ENCODE data around the gene KRTAP10-12.
A peak's percentile ranks its signal among the peaks of the same experiment; 100 is the strongest.
"Not testable (repeated sequence)": the region's sequence is repeated elsewhere in the genome, so short reads cannot be mapped to it uniquely, and the experiment has no call there.

KRTAP10-12 gene

GRCh38 chr21:44697172-44697810, at the start of gene KRTAP10-12:
Gene KRTAP10-12 (plus strand): TSS chr21:44697172. CDS start chr21:44697202, 30 bp downstream.
- not testable (repeated sequence) for H3K27me3 ChIP-seq (ENCODE audit: control insufficient read depth, insufficient read depth, low read length); H3K27ac ChIP-seq (ENCODE audit: low read depth, low read length); H3K36me3 ChIP-seq (ENCODE audit: control insufficient read depth, insufficient read depth, low read length)
- H3K9me3 ChIP-seq (ENCODE audit: control insufficient read depth, insufficient read depth, low read depth, low read length): peaks cover 13% of the 10 kb centered on the region; the same call in 1 of the 2 replicates
- peaks cover 56% of the 10 kb centered on the region for H3K4me1 ChIP-seq (ENCODE audit: control insufficient read depth, insufficient read depth, low read length)
- H3K4me3 ChIP-seq (ENCODE audit: low read depth, low read length): peak within 1 kb of the TSS; percentile 43
- H3K9ac ChIP-seq (ENCODE audit: low read length): peak within 1 kb of the TSS; percentile 25

- H3K9ac ChIP-seq (ENCODE audit: low read length): no peak overlapping the region
- H3K4me1 ChIP-seq (ENCODE audit: control insufficient read depth, insufficient read depth, low read length): peaks cover 9% of the 10 kb centered on the region
- H3K27ac ChIP-seq (ENCODE audit: low read depth, low read length): no peak overlapping the region
- no peaks in the 10 kb centered on the region for H3K36me3 ChIP-seq (ENCODE audit: control insufficient read depth, insufficient read depth, low read length)
- no peak overlapping the region for H3K4me3 ChIP-seq (ENCODE audit: low read depth, low read length)
- peaks cover 16% of the 10 kb centered on the region for H3K9me3 ChIP-seq (ENCODE audit: control insufficient read depth, insufficient read depth, low read depth, low read length)
- H3K27me3 ChIP-seq (ENCODE audit: control insufficient read depth, insufficient read depth, low read length): no peaks in the 10 kb centered on the region
Observed at GRCh38 chr21:44647222-44647552, 49.8 kb upstream of the KRTAP10-12 start.

GRCh38 chr21:44648557-44649311, 48.2 kb upstream of the KRTAP10-12 start:
- Histone ChIP-seq H3K27me3 (ENCODE audit: control insufficient read depth, insufficient read depth, low read length) (no peaks in the 10 kb centered on the region), H3K9ac (ENCODE audit: low read length) (no peak overlapping the region), H3K36me3 (ENCODE audit: control insufficient read depth, insufficient read depth, low read length) (no peaks in the 10 kb centered on the region), H3K4me1 (ENCODE audit: control insufficient read depth, insufficient read depth, low read length) (peaks cover 9% of the 10 kb centered on the region), H3K27ac (ENCODE audit: low read depth, low read length) (no peak overlapping the region), H3K9me3 (ENCODE audit: control insufficient read depth, insufficient read depth, low read depth, low read length) (peaks cover 11% of the 10 kb centered on the region), H3K4me3 (ENCODE audit: low read depth, low read length) (no peak overlapping the region)

GRCh38 chr21:44649521-44650100, 47.4 kb upstream of the KRTAP10-12 start:
- Histone ChIP-seq H3K36me3 (ENCODE audit: control insufficient read depth, insufficient read depth, low read length) (no peaks in the 10 kb centered on the region), H3K27me3 (ENCODE audit: control insufficient read depth, insufficient read depth, low read length) (no peaks in the 10 kb centered on the region), H3K9me3 (ENCODE audit: control insufficient read depth, insufficient read depth, low read depth, low read length) (peaks cover 5% of the 10 kb centered on the region; the same call in 1 of the 2 replicates), H3K27ac (ENCODE audit: low read depth, low read length) (no peak overlapping the region), H3K4me3 (ENCODE audit: low read depth, low read length) (no peak overlapping the region), H3K9ac (ENCODE audit: low read length) (no peak overlapping the region), H3K4me1 (ENCODE audit: control insufficient read depth, insufficient read depth, low read length) (peaks cover 9% of the 10 kb centered on the region)

GRCh38 chr21:44650265-44650972, 46.6 kb upstream of the KRTAP10-12 start:
- H3K27me3 ChIP-seq (ENCODE audit: control insufficient read depth, insufficient read depth, low read length): no peaks in the 10 kb centered on the region
- no peaks in the 10 kb centered on the region for H3K36me3 ChIP-seq (ENCODE audit: control insufficient read depth, insufficient read depth, low read length)
- H3K9me3 ChIP-seq (ENCODE audit: control insufficient read depth, insufficient read depth, low read depth, low read length): peaks cover under 1% of the 10 kb centered on the region; the same call in 1 of the 2 replicates
- no peak overlapping the region for H3K4me3 ChIP-seq (ENCODE audit: low read depth, low read length)
- H3K4me1 ChIP-seq (ENCODE audit: control insufficient read depth, insufficient read depth, low read length): peaks cover 9% of the 10 kb centered on the region
- no peak overlapping the region for H3K9ac ChIP-seq (ENCODE audit: low read length)
- no peak overlapping the region for H3K27ac ChIP-seq (ENCODE audit: low read depth, low read length)

- Histone ChIP-seq H3K9me3 (ENCODE audit: control insufficient read depth, insufficient read depth, low read depth, low read length) (no peaks in the 10 kb centered on the region), H3K4me1 (ENCODE audit: control insufficient read depth, insufficient read depth, low read length) (peaks cover 9% of the 10 kb centered on the region), H3K9ac (ENCODE audit: low read length) (no peak overlapping the region), H3K27ac (ENCODE audit: low read depth, low read length) (no peak overlapping the region), H3K27me3 (ENCODE audit: control insufficient read depth, insufficient read depth, low read length) (no peaks in the 10 kb centered on the region), H3K4me3 (ENCODE audit: low read depth, low read length) (no peak overlapping the region), H3K36me3 (ENCODE audit: control insufficient read depth, insufficient read depth, low read length) (no peaks in the 10 kb centered on the region)
Observed at GRCh38 chr21:44650973-44651675, 45.8 kb upstream of the KRTAP10-12 start.

GRCh38 chr21:44653123-44653522, 43.8 kb upstream of the KRTAP10-12 start:
- no peaks in the 10 kb centered on the region for H3K27me3 ChIP-seq (ENCODE audit: control insufficient read depth, insufficient read depth, low read length)
- no peak overlapping the region for H3K9ac ChIP-seq (ENCODE audit: low read length)
- H3K4me3 ChIP-seq (ENCODE audit: low read depth, low read length): no peak overlapping the region
- H3K36me3 ChIP-seq (ENCODE audit: control insufficient read depth, insufficient read depth, low read length): no peaks in the 10 kb centered on the region
- no peaks in the 10 kb centered on the region for H3K4me1 ChIP-seq (ENCODE audit: control insufficient read depth, insufficient read depth, low read length)
- H3K27ac ChIP-seq (ENCODE audit: low read depth, low read length): no peak overlapping the region
- H3K9me3 ChIP-seq (ENCODE audit: control insufficient read depth, insufficient read depth, low read depth, low read length): no peaks in the 10 kb centered on the region

- H3K27ac ChIP-seq (ENCODE audit: low read depth, low read length): no peak overlapping the region
- H3K4me3 ChIP-seq (ENCODE audit: low read depth, low read length): no peak overlapping the region
- H3K9ac ChIP-seq (ENCODE audit: low read length): no peak overlapping the region
- no peaks in the 10 kb centered on the region for H3K9me3 ChIP-seq (ENCODE audit: control insufficient read depth, insufficient read depth, low read depth, low read length)
- H3K36me3 ChIP-seq (ENCODE audit: control insufficient read depth, insufficient read depth, low read length): no peaks in the 10 kb centered on the region
- H3K27me3 ChIP-seq (ENCODE audit: control insufficient read depth, insufficient read depth, low read length): no peaks in the 10 kb centered on the region
- peaks cover 5% of the 10 kb centered on the region for H3K4me1 ChIP-seq (ENCODE audit: control insufficient read depth, insufficient read depth, low read length)
Observed at GRCh38 chr21:44653656-44654575, 43.1 kb upstream of the KRTAP10-12 start.

GRCh38 chr21:44654576-44655175, 42.3 kb upstream of the KRTAP10-12 start, which contains the start of gene KRTAP12-4:
Gene KRTAP12-4 (minus strand): TSS chr21:44654659. CDS start chr21:44654614, 45 bp downstream.
- Histone ChIP-seq H3K9me3 (ENCODE audit: control insufficient read depth, insufficient read depth, low read depth, low read length) (no peaks in the 10 kb centered on the region), H3K4me3 (ENCODE audit: low read depth, low read length) (no peak within 1 kb of the TSS), H3K27me3 (ENCODE audit: control insufficient read depth, insufficient read depth, low read length) (no peaks in the 10 kb centered on the region), H3K27ac (ENCODE audit: low read depth, low read length) (no peak within 1 kb of the TSS), H3K9ac (ENCODE audit: low read length) (no peak within 1 kb of the TSS), H3K4me1 (ENCODE audit: control insufficient read depth, insufficient read depth, low read length) (peaks cover 9% of the 10 kb centered on the region), H3K36me3 (ENCODE audit: control insufficient read depth, insufficient read depth, low read length) (no peaks in the 10 kb centered on the region)

Data from HUES6 (cell line).